Activated T-cell treated with anti-CD3 and anti-CD28 coated beads, Interleukin-2, amount 50 U/mL, for 24 hours (primary cell): ENCODE data around the gene NUDT6.
"Not testable (repeated sequence)": the region's sequence is repeated elsewhere in the genome, so short reads cannot be mapped to it uniquely, and the experiment has no call there.

ENCODE experiments used
- DNase-seq: peaks from one replicate; pipeline ENCODE4 v3.0.0-alpha.2; 2020
- H3K27ac Mint-ChIP-seq: 2 replicates; pipeline ENCODE4 v1.8.0; 2020; ENCODE audit warnings: mild to moderate bottlenecking, mixed read lengths
- H3K27me3 Mint-ChIP-seq: 2 replicates; pipeline ENCODE4 v1.8.0; 2020; ENCODE audit warnings: mixed read lengths
- H3K36me3 Mint-ChIP-seq: 2 replicates; pipeline ENCODE4 v1.8.0; 2020; ENCODE audit warnings: low read depth, mixed read lengths
- H3K4me1 Mint-ChIP-seq: 2 replicates; pipeline ENCODE4 v1.8.0; 2020; ENCODE audit warnings: low read depth, mixed read lengths
- H3K4me3 Mint-ChIP-seq: 2 replicates; pipeline ENCODE4 v1.8.0; 2020; ENCODE audit warnings: mild to moderate bottlenecking, moderate library complexity, mixed read lengths
- H3K9me3 Mint-ChIP-seq: 2 replicates; pipeline ENCODE4 v1.8.0; 2020; ENCODE audit warnings: mixed read lengths

NUDT6 gene

DNA sequence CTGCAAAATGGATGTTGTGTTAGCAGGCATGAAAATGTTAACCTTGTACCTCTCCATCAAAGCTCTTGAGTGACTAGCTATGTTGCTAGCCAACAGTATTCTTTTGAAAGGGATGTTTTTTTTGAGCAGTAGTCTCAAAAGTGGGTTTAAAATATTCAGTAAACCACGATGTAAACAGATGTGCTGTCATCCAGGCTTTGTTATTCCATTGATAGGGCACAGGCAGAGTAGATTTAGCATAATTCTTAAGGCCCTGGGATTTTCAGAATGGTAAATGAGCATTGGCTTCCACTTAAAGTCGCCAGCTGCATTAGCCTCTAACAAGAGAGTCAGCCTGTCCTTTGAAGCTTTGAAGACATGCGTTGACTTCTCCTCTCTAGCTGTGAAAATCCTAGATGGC, 77.3 kb downstream of the NUDT6 start:
- Mint-ChIP-seq H3K36me3 (no peaks in the 10 kb centered on the region), H3K4me3 (no peak overlapping the region), H3K4me1 (peaks cover 1% of the 10 kb centered on the region), H3K27ac (no peak overlapping the region), H3K9me3 (no peaks in the 10 kb centered on the region), H3K27me3 (peaks cover 12% of the 10 kb centered on the region)
- DNase-seq, result no peak

DNA sequence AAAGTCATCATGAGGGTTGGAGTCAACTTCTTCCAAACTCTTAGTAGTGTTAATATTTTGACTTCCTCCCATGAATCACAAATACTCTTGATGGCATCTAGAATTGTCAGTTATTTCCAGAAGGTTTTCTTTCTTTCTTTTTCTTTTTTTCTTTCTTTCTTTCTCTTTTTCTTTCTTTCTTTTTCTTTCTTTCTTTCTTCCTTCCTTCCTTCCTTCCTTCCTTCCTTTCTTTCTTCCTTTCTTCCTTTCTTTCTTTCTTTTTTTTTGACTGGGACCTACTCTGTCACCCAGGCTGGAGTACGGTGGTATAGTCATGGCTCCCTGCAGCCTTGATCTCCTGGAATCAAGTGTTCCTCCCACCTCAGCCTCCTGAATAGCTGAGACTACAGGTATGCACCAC, 78.0 kb downstream of the NUDT6 start:
- H3K27me3 Mint-ChIP-seq, result peaks cover 17% of the 10 kb centered on the region
- not testable (repeated sequence) for DNase-seq, H3K9me3 Mint-ChIP-seq, H3K36me3 Mint-ChIP-seq, H3K27ac Mint-ChIP-seq, H3K4me1 Mint-ChIP-seq, H3K4me3 Mint-ChIP-seq

DNA sequence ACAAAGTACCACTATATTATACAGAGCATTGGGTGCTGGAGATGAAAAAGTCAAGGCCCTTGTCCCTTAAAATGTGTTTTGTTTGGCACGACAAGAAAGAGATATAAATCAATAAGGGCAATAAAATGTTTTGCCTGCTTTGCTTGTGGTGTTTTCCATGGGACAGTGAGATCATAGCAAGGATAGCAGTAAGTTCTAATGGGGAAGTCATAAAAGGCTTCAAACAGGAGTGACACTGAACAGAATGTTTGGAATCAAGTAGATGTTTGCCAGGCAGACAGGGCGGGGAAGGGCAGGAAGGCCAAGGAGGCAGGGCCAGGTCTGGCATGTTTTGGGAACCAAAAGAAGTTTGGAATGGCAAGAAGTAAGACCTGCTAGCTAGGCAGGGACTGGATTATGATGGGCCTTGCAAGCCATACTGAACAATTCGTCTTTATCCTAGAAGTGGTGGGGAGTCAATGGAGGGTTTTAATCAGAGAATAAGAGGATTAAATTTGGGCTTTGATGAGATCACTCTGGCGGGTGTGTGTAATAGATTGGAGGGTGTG, 79.3 kb downstream of the NUDT6 start:
- peaks cover 19% of the 10 kb centered on the region for H3K27me3 Mint-ChIP-seq
- no peak overlapping the region for H3K4me3 Mint-ChIP-seq
- no peak overlapping the region for H3K27ac Mint-ChIP-seq
- H3K9me3 Mint-ChIP-seq, result no peaks in the 10 kb centered on the region
- no peaks in the 10 kb centered on the region for H3K36me3 Mint-ChIP-seq
- peaks cover 1% of the 10 kb centered on the region for H3K4me1 Mint-ChIP-seq
- no peak for DNase-seq
